OCI-LY1 (cell line): ENCODE measurements around the gene CXCR2.

ENCODE experiments used
- H2AFZ ChIP-seq: fragments of 200-600 bp; sonication (generic), shearing (Covaris generic); 2 replicates; pipeline ENCODE4 v1.6.0; 2014; ENCODE audit warnings: antibody characterized with exemption, mild to moderate bottlenecking, low read length
- H3F3A ChIP-seq: fragments of 200-600 bp; sonication (generic), shearing (Covaris generic); 2 replicates; pipeline ENCODE4 v1.6.0; 2014; ENCODE audit warnings: mild to moderate bottlenecking, antibody characterized with exemption, low read length, moderate library complexity; ENCODE audit not compliant: insufficient read depth
- H3K27ac ChIP-seq: fragments of 200-600 bp; sonication (generic); 2 replicates; pipeline ENCODE4 v1.5.1; 2014; ENCODE audit warnings: low read length, mixed run types, mild to moderate bottlenecking, low read depth; ENCODE audit not compliant: poor library complexity, severe bottlenecking
- H3K27me3 ChIP-seq: fragments of 200-600 bp; sonication (generic); 2 replicates; pipeline ENCODE4 v1.6.0; 2014; ENCODE audit warnings: antibody characterized with exemption, mild to moderate bottlenecking, low read length, moderate library complexity; ENCODE audit not compliant: insufficient read depth
- H3K36me3 ChIP-seq: fragments of 200-600 bp; sonication (generic); 2 replicates; pipeline ENCODE4 v1.6.1; 2014; ENCODE audit warnings: mild to moderate bottlenecking, antibody characterized with exemption, low read length, moderate library complexity, mixed read lengths; ENCODE audit not compliant: insufficient read depth
- H3K4me1 ChIP-seq: fragments of 200-600 bp; sonication (generic); 2 replicates; pipeline ENCODE4 v1.5.1; 2014; ENCODE audit warnings: mild to moderate bottlenecking, low read length, moderate library complexity; ENCODE audit not compliant: insufficient read depth, severe bottlenecking
- H3K4me2 ChIP-seq: fragments of 200-600 bp; sonication (generic), shearing (Covaris generic); 2 replicates; pipeline ENCODE4 v1.6.1; 2014; ENCODE audit warnings: low read length
- H3K4me3 ChIP-seq: fragments of 200-600 bp; sonication (generic); 2 replicates; pipeline ENCODE4 v1.5.1; 2014; ENCODE audit warnings: low read length, low read depth, mild to moderate bottlenecking, mixed read lengths; ENCODE audit not compliant: poor library complexity, severe bottlenecking
- H3K79me2 ChIP-seq: fragments of 200-600 bp; shearing (Covaris generic); 2 replicates; pipeline ENCODE4 v1.6.1; 2016; ENCODE audit warnings: mixed run types, low read length, mixed read lengths; ENCODE audit not compliant: insufficient read depth
- H3K9ac ChIP-seq: fragments of 200-600 bp; sonication (generic), shearing (Covaris generic); 2 replicates; pipeline ENCODE4 v1.6.1; 2014; ENCODE audit warnings: mild to moderate bottlenecking, low read length, mixed read lengths
- H3K9me2 ChIP-seq: fragments of 200-600 bp; sonication (generic), shearing (Covaris generic); 2 replicates; pipeline ENCODE4 v1.6.1; 2014; ENCODE audit warnings: low read depth, mild to moderate bottlenecking, low read length, mixed read lengths
- H3K9me3 ChIP-seq: fragments of 200-600 bp; shearing (Covaris generic); 2 replicates; pipeline ENCODE4 v1.6.1; 2014; ENCODE audit warnings: low read length, mixed read lengths
- H4K20me1 ChIP-seq: fragments of 200-600 bp; sonication (generic), shearing (Covaris generic); 2 replicates; pipeline ENCODE4 v1.6.0; 2016; ENCODE audit warnings: mild to moderate bottlenecking, low read length; ENCODE audit not compliant: insufficient read depth
- EZH2 ChIP-seq: fragments of 200-600 bp; sonication (generic), shearing (Covaris generic); IDR thresholded peaks from 2 replicates; pipeline ENCODE4 v1.8.0; 2017; ENCODE audit warnings: borderline replicate concordance, mixed run types, mild to moderate bottlenecking, antibody characterized with exemption, low read length, moderate library complexity, mixed read lengths
- TF ChIP-seq, protein P1 (sequence below): fragments of 200-600 bp; sonication (generic), shearing (Covaris generic); IDR thresholded peaks from 2 replicates; pipeline ENCODE4 v1.5.1; 2017; ENCODE audit warnings: mild to moderate bottlenecking, antibody characterized with exemption, low read length, moderate library complexity, mixed read lengths

The CXCR2 gene

DNA sequence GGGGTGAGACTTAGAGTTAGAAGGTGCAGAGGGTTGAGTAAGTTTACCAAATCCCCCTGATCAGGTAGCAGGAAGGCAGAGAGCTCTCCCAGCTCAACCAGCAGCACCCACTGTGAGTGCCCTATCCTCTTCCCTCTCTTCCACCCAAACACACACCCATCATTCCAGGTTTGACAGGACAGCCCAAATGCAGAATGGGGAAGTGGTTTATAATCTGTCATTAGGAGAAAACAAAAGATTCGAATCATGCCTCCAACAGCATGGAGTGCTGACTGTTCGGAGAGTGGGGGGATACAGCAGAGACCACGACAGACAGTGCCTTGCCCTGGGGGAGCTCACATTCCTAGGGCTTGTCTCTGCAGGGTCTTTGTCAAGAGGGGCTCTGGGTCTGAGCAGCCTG is 11.7 kb downstream of the CXCR2 start:
- no peak for TF ChIP-seq EZH2
- TF ChIP-seq, protein P1, sequence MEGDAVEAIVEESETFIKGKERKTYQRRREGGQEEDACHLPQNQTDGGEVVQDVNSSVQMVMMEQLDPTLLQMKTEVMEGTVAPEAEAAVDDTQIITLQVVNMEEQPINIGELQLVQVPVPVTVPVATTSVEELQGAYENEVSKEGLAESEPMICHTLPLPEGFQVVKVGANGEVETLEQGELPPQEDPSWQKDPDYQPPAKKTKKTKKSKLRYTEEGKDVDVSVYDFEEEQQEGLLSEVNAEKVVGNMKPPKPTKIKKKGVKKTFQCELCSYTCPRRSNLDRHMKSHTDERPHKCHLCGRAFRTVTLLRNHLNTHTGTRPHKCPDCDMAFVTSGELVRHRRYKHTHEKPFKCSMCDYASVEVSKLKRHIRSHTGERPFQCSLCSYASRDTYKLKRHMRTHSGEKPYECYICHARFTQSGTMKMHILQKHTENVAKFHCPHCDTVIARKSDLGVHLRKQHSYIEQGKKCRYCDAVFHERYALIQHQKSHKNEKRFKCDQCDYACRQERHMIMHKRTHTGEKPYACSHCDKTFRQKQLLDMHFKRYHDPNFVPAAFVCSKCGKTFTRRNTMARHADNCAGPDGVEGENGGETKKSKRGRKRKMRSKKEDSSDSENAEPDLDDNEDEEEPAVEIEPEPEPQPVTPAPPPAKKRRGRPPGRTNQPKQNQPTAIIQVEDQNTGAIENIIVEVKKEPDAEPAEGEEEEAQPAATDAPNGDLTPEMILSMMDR = no peak
- H3K4me3 ChIP-seq = no peak overlapping the region
- H3K79me2 ChIP-seq = no peaks in the 10 kb centered on the region
- H3K4me1 ChIP-seq = no peaks in the 10 kb centered on the region
- no peak overlapping the region for H3K27ac ChIP-seq
- H2AFZ ChIP-seq = no peak overlapping the region
- H3K9me2 ChIP-seq = no peaks in the 10 kb centered on the region
- no peaks in the 10 kb centered on the region for H3K27me3 ChIP-seq
- no peaks in the 10 kb centered on the region for H4K20me1 ChIP-seq
- no peak overlapping the region for H3K4me2 ChIP-seq
- no peaks in the 10 kb centered on the region for H3K9me3 ChIP-seq
- no peak overlapping the region for H3K9ac ChIP-seq
- H3F3A ChIP-seq = no peaks in the 10 kb centered on the region
- no peaks in the 10 kb centered on the region for H3K36me3 ChIP-seq

DNA sequence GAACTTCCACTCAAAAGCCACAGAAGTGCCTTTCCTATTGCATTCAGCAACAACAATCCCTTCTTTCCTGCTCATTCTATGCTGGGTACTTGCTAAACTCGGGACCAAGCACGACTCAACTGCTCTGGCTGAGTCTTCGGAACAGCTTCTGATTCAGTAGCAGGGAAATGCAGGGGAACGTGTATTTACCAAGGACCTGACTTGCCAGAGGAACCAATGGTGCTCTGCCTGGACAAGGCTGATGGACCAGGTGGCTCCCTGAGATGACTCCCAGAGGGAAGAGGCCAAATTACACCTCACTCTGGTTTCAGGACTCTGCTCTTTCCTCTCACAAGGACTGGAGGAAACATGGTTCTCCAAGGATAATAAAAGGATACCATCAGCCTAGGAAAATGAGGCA is 12.2 kb downstream of the CXCR2 start:
- TF ChIP-seq EZH2 = no peak
- TF ChIP-seq, protein P1 = no peak
- no peaks in the 10 kb centered on the region for H3K4me1 ChIP-seq
- H3K9me3 ChIP-seq = no peaks in the 10 kb centered on the region
- no peaks in the 10 kb centered on the region for H3K27me3 ChIP-seq
- no peak overlapping the region for H3K4me2 ChIP-seq
- no peaks in the 10 kb centered on the region for H3F3A ChIP-seq
- no peaks in the 10 kb centered on the region for H3K9me2 ChIP-seq
- H3K4me3 ChIP-seq = no peak overlapping the region
- no peaks in the 10 kb centered on the region for H3K79me2 ChIP-seq
- no peaks in the 10 kb centered on the region for H3K36me3 ChIP-seq
- no peak overlapping the region for H3K9ac ChIP-seq
- H2AFZ ChIP-seq = no peak overlapping the region
- no peak overlapping the region for H3K27ac ChIP-seq
- no peaks in the 10 kb centered on the region for H4K20me1 ChIP-seq

DNA sequence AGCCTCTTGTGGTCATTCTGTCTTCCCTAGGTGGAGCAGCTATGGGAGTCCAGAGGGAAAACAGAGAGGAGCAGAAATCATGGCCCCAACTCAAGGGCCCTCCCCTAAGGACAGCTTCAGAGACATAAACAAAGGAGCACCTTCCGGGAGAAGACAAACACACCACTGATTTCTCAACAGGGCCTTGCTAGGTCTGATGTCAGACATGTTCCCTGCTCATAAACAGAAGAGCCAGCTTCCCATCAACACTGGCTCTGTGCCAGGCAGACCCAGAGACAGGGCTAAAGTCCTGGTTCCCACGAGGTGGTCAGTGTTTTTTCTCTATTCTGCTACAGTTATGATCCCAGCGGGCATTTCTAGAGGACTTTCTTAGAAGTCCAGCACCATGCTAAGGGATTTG is 19.3 kb downstream of the CXCR2 start:
- H3K27me3 ChIP-seq = no peaks in the 10 kb centered on the region
- H3K9me2 ChIP-seq = no peaks in the 10 kb centered on the region
- no peak for TF ChIP-seq EZH2
- no peak overlapping the region for H3K27ac ChIP-seq
- H3K79me2 ChIP-seq = no peaks in the 10 kb centered on the region
- H3K4me3 ChIP-seq = no peak overlapping the region
- H3K4me2 ChIP-seq = no peak overlapping the region
- H3K9ac ChIP-seq = no peak overlapping the region
- H2AFZ ChIP-seq = no peak overlapping the region
- H3F3A ChIP-seq = no peaks in the 10 kb centered on the region
- no peaks in the 10 kb centered on the region for H3K9me3 ChIP-seq
- H4K20me1 ChIP-seq = no peaks in the 10 kb centered on the region
- no peaks in the 10 kb centered on the region for H3K36me3 ChIP-seq
- no peaks in the 10 kb centered on the region for H3K4me1 ChIP-seq

DNA sequence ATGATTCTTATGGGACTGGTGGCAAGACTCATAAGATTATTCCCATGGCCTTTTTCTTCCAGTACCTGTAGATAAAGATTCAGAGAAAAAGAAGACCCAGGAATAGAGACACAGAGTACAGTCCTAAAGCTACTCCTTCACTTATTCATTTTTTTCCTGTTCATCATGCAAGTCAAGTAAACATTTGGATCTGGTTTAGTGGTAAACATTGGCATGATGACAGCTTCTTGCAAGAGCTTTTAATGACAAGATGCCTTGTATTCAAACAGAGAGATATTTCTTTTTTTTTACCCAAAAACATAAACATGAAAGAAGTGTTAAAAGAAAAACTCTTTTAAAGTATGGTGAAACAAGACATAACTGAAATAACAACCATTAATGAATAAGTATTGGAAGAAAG is 20.2 kb downstream of the CXCR2 start:
- no peaks in the 10 kb centered on the region for H3F3A ChIP-seq
- H3K9ac ChIP-seq = no peak overlapping the region
- H3K27me3 ChIP-seq = no peaks in the 10 kb centered on the region
- no peak overlapping the region for H3K27ac ChIP-seq
- H3K9me2 ChIP-seq = no peaks in the 10 kb centered on the region
- H2AFZ ChIP-seq = no peak overlapping the region
- H3K4me1 ChIP-seq = no peaks in the 10 kb centered on the region
- no peaks in the 10 kb centered on the region for H3K9me3 ChIP-seq
- no peak for TF ChIP-seq EZH2
- TF ChIP-seq, protein P1 = no peak
- no peaks in the 10 kb centered on the region for H4K20me1 ChIP-seq
- H3K4me2 ChIP-seq = no peak overlapping the region
- no peaks in the 10 kb centered on the region for H3K36me3 ChIP-seq
- no peaks in the 10 kb centered on the region for H3K79me2 ChIP-seq
- no peak overlapping the region for H3K4me3 ChIP-seq
